GM03348 (cell line): ENCODE data around the gene TOGARAM1.
A peak's percentile ranks its signal among the peaks of the same experiment; 100 is the strongest.

Source experiments
- DNase-seq: peaks from one replicate; pipeline ENCODE4 v3.0.0; 2012; ENCODE audit warnings: low spot score

Gene TOGARAM1

GRCh38 chr14:44961554-44962333 lies at the start of gene TOGARAM1, which contains the start of gene KLHL28:
Gene TOGARAM1, plus strand, starts transcription at chr14:44962190. Its CDS starts 232 bp downstream, at chr14:44962422.
Gene KLHL28, minus strand, starts transcription at chr14:44961947. Its CDS starts 16,019 bp downstream, at chr14:44945928.
- peak; percentile 95 for DNase-seq

- peak; percentile 56 for DNase-seq
Observed at GRCh38 chr14:44914849-44915248, 47.1 kb upstream of the TOGARAM1 start.

DNA sequence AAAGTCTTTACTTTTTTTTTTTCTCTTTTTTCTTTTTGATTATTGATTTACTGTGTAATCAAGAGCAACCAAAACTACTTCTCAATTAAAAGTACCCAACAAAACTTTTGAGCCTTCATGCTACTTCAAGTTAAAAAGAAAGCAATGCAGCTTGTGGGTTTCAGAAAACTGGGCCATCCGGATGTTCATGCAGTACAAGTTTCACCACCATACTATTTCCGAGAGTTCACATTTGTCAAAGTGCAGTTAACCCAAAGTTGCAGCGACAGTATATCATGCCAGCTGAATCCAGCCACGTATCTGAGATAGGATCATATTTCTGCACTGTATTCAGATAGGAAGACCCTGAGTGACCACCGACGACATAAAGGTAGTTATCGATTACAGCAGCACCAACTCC lies 33.2 kb upstream of the TOGARAM1 start:
- no peak for DNase-seq

DNA sequence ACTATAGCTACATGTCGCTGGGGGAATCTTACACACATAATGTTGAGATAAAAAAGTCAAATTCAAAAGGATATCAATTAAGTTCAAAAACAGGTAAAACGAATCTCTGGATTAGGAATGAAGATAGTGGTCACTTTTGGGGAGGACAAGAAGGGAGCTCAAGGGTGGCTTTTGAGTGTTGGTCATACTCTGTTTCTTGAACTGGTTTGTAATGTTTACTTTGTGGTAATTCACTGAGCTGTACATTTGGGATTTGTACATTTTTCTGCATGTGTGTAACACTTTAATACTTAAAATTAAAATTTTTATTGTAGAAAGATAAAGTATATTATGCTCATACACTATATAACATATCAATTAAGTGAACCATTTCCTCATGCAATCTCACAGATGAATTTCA lies 26.8 kb upstream of the TOGARAM1 start:
- DNase-seq = no peak

- DNase-seq = no peak
Observed at GRCh38 chr14:44937547-44937946, 24.4 kb upstream of the TOGARAM1 start.

DNA sequence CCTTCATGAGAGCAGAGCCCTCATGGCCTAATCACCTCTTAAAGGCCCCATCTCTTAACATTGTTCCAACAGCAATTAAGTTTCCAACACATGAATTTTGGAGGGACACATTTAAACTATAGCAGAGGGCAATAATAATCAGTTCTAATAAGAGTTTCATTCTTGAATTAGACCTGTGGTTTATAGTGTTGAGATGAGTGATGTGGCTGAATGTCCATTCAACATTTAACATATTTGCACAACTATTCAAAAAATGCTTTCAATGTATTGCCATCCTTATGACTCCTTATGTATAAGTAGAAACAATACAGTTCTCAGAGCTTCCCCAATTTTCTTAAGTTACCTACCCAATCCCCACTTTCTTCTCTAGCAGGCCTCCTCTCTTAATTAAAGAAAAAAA lies 21.8 kb upstream of the TOGARAM1 start:
- no peak for DNase-seq

GRCh38 chr14:44940944-44941343 lies 21.0 kb upstream of the TOGARAM1 start:
- DNase-seq = no peak

DNA sequence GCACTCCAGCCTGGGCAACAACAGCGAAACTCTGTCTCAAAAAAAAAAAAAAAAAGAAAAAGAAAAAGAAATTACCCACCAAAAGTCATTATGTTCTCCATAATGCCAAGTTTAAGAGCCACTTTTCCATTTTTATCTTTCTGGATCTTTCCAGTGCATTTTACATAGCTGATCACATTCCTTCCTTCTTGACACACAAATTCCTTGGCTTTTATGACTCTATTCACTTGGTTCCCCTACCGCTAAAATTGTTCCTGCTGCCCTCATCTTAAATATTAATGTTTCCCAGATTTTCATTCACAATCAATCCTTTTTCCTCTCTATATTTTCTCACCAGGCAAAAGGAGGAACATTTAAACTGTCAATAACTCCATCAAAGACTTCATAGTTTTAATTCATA lies 20.4 kb upstream of the TOGARAM1 start:
- peak; percentile 44 for DNase-seq

GRCh38 chr14:44942436-44942835 lies 19.6 kb upstream of the TOGARAM1 start:
- DNase-seq = no peak

- DNase-seq = no peak
Observed at GRCh38 chr14:44944107-44944506, 17.9 kb upstream of the TOGARAM1 start.

DNA sequence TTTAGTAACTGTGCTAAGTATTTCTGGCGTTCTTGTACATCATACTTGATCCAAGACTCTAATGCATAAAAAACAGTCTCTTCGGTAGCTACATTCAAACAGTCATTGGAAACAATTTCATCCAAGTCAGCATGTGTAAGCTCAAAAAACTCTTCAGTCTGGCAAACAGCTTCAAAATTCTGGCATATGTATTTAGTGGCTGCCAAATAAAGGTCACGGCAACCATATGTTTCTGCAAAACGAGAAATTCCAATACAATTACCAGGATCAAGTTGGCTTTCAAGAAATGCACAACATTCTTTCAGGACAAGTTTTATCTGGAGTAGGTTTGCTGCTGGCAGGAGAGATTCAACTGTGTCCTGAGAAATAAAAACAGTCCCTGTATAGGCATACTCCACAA lies 16.7 kb upstream of the TOGARAM1 start:
- DNase-seq = peak; percentile 63

DNA sequence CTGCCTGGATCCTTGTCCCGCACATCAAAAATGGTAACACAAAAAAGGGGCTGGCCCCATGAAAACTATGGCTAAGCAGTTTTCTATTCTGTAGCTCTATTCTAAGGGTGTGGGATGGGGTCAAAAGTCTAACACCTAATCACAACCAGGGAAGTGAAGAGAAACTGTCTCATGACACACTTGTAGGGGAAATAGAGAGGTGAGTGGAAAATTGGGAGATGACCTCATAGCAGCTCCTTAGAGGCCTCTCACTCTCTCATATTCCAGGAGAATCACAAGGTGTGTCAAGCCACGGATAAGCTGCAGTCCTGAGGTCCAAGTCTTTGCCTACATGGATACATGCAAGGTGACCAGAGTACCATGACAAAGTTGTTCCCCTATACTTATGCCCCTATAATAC lies 10.9 kb upstream of the TOGARAM1 start:
- DNase-seq = no peak

DNA sequence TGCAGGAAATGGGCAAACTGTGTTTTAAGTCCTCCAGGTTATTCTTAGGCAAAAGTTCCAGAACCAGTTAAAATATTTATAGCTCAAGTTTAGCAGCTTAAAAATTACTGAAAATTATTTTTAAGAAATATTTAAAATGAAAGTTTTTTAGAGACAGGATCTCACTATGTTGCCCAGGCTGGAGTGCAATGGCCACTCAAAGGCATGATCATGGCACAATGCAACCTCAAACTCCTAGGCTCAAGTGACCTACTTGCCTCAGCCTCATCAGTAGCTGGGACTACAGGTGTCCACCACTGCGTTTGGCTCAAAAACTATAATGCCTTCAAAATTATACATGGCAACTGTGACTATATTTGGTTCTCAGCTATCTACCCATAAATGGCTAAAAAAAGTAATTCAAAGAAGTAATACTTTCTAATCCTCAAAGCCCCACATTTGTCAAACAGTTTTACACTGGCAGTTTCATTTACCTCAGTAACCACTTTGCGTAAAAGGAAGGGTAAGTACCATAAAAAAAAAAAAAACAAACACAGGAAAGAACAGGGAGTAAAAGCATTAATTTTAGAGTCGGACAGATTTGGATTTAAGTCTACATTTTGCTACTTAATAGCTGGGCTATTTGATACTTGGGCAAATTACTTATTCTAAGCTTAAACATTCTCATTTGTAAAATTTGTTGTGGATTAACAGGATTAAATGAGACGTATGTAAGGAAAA lies 9.4 kb upstream of the TOGARAM1 start:
- no peak for DNase-seq

DNA sequence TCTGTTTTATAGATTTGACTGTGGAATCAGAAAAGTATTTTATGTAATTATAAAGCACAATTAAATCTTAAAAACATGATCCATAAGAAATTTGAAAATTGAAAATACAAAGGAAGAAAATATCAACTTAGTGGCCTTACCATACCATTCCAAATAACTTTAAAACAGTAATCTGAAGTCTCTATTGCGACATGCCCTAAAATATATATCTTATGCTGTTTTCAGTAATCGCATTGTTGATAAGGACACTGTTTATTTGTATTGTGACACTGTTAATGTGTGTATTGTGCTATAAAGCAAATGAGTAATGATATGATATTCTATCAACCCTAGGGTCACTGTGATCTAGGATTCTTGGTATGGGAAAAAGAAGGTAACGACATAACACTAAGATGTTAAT lies 7.2 kb upstream of the TOGARAM1 start:
- DNase-seq = no peak

DNA sequence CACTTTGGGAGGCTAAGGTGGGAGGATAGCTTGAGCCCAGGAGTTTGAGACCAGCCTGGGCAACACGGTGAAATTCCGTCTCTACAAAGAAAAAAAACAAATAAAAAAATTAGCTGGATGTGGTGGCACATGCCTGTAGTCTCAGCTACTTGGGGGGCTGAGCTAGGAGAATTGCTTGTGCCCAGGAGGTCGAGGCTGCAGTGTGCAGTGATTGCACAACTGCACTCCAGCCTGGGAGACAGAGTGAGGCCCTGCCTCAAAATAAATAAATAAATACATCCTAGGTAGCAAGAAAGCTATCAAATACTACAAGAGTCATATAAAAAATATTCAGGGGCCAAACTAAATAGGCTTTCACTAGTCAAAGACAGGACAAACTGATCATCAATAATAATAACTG lies 6.5 kb upstream of the TOGARAM1 start:
- no peak for DNase-seq

GRCh38 chr14:44956866-44957265 lies 5.1 kb upstream of the TOGARAM1 start:
- DNase-seq = no peak

GRCh38 chr14:44959538-44959937 lies 2.5 kb upstream of the TOGARAM1 start:
- no peak for DNase-seq

- DNase-seq = no peak
Observed at GRCh38 chr14:44960146-44960545, 1.8 kb upstream of the TOGARAM1 start.

DNA sequence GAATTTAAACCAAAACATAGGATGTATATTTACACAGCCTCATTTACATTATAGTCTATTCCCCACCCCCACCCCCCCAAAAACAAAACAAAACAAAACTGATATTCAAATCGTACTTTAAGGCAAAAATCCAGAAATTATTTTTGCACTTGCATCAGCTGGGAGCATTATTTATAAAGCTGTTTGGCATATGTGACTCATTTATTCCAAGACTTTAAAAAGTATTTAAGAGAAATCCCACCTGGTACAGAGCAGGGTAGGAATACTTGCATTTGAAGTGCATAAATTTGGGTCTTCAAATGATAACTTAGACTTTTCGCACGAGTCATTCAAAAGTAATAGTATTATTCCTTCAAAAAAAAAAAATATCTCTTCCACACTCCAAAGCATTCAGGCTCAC lies 1.3 kb upstream of the TOGARAM1 start:
- DNase-seq = no peak

GRCh38 chr14:44961151-44961553 lies 838 bp upstream of the TOGARAM1 start:
- DNase-seq = peak; percentile 65

DNA sequence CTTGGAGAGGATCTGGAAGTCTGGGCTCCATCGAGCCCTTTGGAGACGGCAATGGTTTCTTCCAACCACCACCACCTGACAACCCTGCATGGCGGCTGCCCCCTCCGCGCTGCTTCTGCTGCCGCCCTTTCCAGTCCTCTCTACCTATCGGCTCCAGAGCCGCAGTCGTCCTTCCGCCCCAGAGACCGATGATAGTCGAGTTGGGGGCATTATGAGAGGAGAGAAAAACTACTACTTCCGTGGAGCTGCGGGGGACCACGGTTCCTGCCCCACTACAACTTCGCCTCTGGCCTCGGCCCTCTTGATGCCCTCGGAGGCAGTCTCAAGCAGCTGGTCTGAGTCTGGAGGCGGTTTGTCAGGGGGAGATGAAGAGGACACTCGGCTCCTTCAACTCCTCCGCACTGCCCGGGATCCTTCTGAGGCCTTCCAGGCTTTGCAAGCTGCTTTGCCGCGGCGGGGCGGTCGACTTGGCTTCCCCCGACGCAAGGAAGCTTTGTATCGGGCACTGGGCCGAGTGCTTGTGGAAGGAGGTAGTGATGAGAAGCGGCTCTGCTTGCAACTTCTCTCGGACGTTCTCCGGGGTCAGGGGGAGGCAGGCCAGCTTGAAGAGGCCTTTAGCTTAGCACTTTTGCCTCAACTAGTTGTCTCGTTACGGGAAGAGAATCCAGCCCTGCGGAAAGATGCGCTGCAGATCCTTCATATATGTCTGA lies 499 bp downstream of the TOGARAM1 start:
- peak; percentile 47 for DNase-seq

DNA sequence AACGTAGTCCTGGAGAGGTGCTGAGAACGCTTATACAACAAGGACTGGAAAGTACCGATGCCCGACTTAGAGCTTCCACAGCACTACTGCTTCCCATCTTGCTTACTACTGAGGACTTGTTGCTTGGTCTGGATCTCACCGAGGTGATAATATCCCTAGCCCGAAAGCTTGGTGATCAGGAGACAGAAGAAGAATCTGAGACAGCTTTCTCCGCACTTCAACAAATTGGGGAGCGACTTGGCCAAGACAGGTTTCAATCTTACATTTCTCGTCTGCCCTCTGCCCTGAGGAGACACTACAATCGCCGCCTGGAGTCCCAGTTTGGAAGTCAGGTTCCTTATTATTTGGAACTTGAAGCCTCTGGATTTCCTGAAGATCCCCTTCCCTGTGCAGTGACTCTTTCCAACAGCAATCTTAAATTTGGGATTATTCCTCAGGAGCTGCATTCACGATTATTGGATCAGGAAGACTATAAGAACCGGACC lies 1.1 kb downstream of the TOGARAM1 start:
- DNase-seq = peak; percentile 6
